GM12875 (cell line): ENCODE data around the gene GPR15LG.
"Not testable (repeated sequence)": the region's sequence is repeated elsewhere in the genome, so short reads cannot be mapped to it uniquely, and the experiment has no call there.

Source experiments
- H3K4me3 ChIP-seq: one replicate; pipeline ENCODE4 v1.5.1; 2011; ENCODE audit warnings: low read depth, low read length, control low read depth
- TF ChIP-seq, protein P1 (sequence below): IDR thresholded peaks from 2 replicates; pipeline ENCODE4 v1.5.1; 2011; ENCODE audit warnings: low read depth, mild to moderate bottlenecking, control low read depth, inconsistent platforms, low read length, moderate library complexity, borderline replicate concordance; ENCODE audit not compliant: insufficient read depth

The GPR15LG gene

GRCh38 chr10:84173501-84173929 is at the start of gene GPR15LG:
GPR15LG (plus strand) TSS chr10:84173801; CDS start chr10:84173852, 51 bp downstream.
- TF ChIP-seq, protein P1, sequence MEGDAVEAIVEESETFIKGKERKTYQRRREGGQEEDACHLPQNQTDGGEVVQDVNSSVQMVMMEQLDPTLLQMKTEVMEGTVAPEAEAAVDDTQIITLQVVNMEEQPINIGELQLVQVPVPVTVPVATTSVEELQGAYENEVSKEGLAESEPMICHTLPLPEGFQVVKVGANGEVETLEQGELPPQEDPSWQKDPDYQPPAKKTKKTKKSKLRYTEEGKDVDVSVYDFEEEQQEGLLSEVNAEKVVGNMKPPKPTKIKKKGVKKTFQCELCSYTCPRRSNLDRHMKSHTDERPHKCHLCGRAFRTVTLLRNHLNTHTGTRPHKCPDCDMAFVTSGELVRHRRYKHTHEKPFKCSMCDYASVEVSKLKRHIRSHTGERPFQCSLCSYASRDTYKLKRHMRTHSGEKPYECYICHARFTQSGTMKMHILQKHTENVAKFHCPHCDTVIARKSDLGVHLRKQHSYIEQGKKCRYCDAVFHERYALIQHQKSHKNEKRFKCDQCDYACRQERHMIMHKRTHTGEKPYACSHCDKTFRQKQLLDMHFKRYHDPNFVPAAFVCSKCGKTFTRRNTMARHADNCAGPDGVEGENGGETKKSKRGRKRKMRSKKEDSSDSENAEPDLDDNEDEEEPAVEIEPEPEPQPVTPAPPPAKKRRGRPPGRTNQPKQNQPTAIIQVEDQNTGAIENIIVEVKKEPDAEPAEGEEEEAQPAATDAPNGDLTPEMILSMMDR: no peak
- H3K4me3 ChIP-seq: no peak within 1 kb of the TSS

DNA sequence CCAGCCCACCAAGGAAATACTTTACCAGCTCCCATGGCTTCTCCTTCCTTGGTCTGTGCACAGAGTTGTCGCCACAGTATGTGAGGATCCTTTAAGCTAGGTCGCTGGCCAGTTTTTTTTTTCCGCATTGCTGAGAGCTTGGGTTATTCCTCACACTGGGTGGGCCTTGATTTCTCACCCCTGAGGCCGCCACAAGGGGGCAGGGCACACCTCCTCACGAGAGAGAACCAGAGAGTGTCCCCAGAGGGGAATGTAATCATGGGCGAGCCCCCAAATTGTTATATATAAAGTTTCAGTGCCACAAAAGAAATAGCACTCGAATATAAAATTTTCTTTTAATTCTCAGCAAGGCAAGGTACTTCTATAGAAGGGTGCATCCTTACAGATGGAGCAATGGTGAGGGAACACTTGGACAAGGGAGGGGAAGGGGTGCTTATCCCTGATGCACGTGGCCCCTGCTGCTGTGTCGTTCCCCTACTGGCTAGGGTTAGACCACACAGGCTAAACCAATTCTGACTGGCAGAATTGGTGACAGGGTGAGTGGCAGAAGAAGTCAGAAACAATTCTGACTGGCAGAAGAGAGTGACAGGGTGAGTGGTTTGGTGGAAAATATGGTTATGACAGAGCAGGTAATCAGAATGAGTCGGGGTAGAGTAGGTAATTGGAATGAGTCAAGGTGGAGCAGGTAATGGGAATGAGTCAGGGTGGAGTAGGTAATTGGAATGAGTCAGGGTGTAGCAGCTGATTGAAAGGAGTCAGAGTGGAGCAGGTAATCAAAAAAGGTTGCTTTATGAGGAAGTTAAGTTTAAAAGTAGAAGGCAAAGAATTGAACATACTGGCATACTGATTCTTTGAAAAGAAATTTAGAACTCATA is 47.5 kb upstream of the GPR15LG start:
- not testable (repeated sequence) for H3K4me3 ChIP-seq

DNA sequence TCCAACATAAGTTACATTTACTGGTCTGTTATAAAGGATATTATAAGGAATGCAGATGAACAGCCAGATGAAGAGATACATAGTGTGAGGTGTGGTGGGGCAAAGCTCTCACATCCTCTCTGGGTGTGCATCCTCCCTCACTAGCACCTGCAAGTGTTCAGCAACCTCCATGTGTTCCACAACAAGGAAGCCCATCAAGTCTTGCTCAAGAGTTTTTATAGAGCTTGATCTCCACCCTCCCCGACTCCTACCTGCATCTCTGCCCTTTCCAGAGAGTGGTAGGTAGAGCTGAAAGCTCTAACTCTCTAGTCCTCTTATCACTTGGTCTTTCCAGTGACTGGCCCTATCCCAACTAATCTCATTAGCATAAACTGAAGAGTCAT is 46.8 kb upstream of the GPR15LG start:
- TF ChIP-seq, protein P1: no peak
- H3K4me3 ChIP-seq: no peak overlapping the region

- TF ChIP-seq, protein P1: no peak
- H3K4me3 ChIP-seq: no peak overlapping the region
Measured at GRCh38 chr10:84135836-84136235, 37.8 kb upstream of the GPR15LG start.

DNA sequence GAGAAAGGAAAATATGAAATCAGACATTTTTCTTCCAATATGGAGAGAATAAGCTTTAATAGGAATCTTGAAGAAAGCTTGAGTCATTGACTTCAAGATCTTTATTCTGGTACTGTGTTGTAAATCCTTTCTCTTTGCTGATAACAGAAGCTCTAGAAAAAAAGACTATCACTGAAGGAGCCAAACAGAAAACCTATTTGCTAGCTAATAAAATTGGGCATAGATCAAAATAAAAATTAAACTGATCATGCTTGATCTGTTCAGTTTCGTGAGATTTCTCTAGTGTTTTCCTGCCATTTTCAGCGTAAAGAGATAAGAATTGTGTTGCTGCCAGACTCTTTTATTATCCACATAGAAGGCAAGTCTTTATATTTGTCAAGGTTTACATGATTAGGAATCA is 35.8 kb upstream of the GPR15LG start:
- TF ChIP-seq, protein P1: no peak
- H3K4me3 ChIP-seq: no peak overlapping the region

DNA sequence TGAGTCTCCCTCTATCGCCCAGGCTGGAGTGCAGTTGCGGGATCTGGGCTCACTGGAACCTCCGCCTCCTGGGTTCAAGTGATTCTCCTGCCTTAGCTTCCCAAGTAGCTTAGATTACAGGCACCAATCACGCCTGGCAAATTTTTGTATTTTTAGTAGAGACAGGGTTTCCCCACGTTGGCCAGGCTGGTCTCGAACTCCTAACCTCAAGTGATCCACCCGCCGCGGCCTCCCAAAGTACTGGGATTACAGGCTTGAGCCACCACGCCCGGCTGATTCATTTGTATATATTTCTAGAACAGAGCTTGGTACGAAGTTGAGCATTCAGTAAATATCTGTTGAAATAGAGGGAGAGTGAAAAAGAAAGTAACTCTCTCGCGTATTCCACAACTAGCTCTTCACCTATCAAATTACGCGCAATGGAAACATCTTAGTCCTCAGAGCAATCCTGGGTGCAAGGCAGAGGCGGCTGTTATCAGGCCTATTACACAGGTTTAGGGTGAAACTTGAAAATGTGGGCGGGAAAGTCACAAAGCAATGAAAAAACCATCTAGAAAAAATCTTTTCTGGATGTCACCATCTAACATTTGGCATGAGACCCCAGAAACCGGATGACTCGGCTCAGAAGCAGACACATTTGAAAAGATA is 35.0 kb upstream of the GPR15LG start:
- peak overlapping the region; percentile 46 for H3K4me3 ChIP-seq
- TF ChIP-seq, protein P1: no peak

DNA sequence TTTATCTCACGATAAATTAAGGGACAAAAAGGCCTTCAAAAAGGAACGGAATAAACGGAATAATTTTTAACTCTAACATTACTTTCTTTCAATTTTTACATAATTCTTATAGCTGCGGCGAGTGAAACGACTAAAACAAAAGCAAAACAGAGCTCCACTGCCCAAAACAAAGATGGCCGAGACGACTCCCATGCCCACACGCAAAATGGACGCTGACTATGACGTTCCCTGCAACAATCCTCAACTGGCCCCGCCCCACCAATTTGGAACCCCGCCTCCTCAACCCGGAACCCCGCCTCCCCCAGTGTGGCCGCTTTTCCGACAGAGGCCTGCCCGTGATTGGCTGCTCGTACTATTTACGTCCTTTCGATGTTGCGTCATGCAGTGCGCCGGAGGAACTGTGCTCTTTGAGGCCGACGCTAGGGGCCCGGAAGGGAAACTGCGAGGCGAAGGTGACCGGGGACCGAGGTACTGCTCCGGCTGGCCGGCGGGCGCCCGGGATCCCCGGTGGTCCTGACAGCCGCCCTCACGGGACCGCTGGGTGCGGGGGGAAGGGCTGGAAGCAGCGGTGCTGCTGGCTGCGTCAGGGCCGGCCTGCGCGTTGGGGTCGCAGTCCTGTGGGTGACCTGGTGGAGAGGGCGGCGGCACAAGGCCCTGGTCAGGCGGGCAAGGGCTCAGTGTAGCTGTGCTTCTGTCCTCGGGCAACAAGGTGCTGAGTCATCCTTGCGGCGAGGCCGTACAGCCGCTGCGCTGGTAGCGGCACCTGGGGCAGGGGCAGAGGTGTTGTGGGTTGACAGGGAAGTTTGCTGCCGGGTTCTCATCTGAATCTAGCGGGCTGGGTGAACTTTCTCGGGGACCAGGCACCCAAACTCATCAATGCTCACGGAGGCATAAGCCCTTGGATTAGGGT is 34.2 kb upstream of the GPR15LG start, which contains the start of gene GHITM:
TSS of gene GHITM (plus strand) at position 384 of the 910 bp plus-strand sequence. CDS start 1,992 bp downstream, outside the sequence.
- TF ChIP-seq, protein P1: peak; percentile 44
- peak within 1 kb of the TSS; percentile 99 for H3K4me3 ChIP-seq
